ENCODE data around the gene SH3PXD2B.

- TF ChIP-seq CTCF (conservative IDR thresholded peaks at IDR 0.05; ENCODE audit: low read length) (no peak), EZH2phosphoT487 (IDR thresholded peaks at IDR 0.05; ENCODE audit: borderline replicate concordance, low read depth, low read length) (no peak)
These were observed 54.5 kb downstream of the SH3PXD2B start for GRCh38 chr5:172399826-172400225.
